H1 (cell line): Measurements from ENCODE around the gene EPN2. TPM values are rescaled to one million over a fixed set of nuclear protein-coding genes. Genes with fewer than 3 reads are reported as not detected.

Source experiments
- CHD7 ChIP-seq: fragments of 300-600 bp; sonication (generic); IDR thresholded peaks from 2 replicates; pipeline ENCODE4 v1.7.1; 2012; ENCODE audit warnings: low read length, moderate library complexity, mild to moderate bottlenecking, inconsistent platforms; ENCODE audit not compliant: insufficient replicate concordance
- EZH2 ChIP-seq: fragments of 200-600 bp; sonication (generic); IDR thresholded peaks from 2 replicates; pipeline ENCODE4 v1.7.1; 2012; ENCODE audit warnings: low read depth, mild to moderate bottlenecking, moderate library complexity, low read length, inconsistent platforms; ENCODE audit not compliant: severe bottlenecking
- RAD21 ChIP-seq, 2 experiments: IDR thresholded peaks in 1 of 2; conservative IDR thresholded peaks in 1 of 2; 2 replicates each; pipeline ENCODE4 v1.6.1; 2011; ENCODE audit warnings: low read depth in 2 of 2, low read length in 2 of 2, improper control_type of control experiment in 1 of 2, inconsistent platforms in 1 of 2, mild to moderate bottlenecking in 1 of 2, moderate library complexity in 1 of 2
- SIX5 ChIP-seq: IDR thresholded peaks from 2 replicates; pipeline ENCODE4 v1.6.1; 2011; ENCODE audit warnings: mild to moderate bottlenecking, low read depth, low read length
- polyA plus RNA-seq, 7 experiments: library from polyadenylated mRNA; depleted of rRNA in 3 of 7; stranded (reverse) in 5 of 7; unstranded in 2 of 7; fragments of >200 nt in 5 of 7; fragments of 200-250 nt in 2 of 7; gene quantifications; 1 replicate in 5 of 7; 2 replicates in 1 of 7; 4 replicates in 1 of 7; pipeline versions ENCODE4 v1.2.1 to v1.2.3, GENCODE V29; 2011 to 2013; ENCODE audit warnings: missing spikeins in 2 of 7, mixed read lengths in 2 of 7
- total RNA-seq: library from RNA; stranded (reverse); fragmentation: NEBNext Ultra II Directional; extraction: Animal tissue kit (Norgen Biotek cat#: 25700); gene quantifications from 2 replicates; pipeline ENCODE4 v1.2.1, GENCODE V29; 2021

EPN2 gene
- total and polyA plus RNA-seq, 2 of the 8 experiments (the other 6 are each of a cell fraction or from before 2014, with no cell fraction given) = 28.7 to 55.8 TPM

- TF ChIP-seq CHD7 = no peak
- TF ChIP-seq RAD21 (IDR thresholded peaks at IDR 0.05 in 1 of 2, conservative IDR thresholded peaks at IDR 0.05 in 1 of 2; ENCODE audit: low read depth in 2 of 2, low read length in 2 of 2) = no peak
- no peak for TF ChIP-seq EZH2
- TF ChIP-seq SIX5 = no peak
These were observed 970 bp downstream of the EPN2 start (continued) for GRCh38 chr17:19238167-19238505.
